Measurements from ENCODE around the gene APOBEC3H.
A peak's percentile ranks its signal among the peaks of the same experiment; 100 is the strongest.

APOBEC3H gene

GRCh38 chr22:39146256-39147101, 49.4 kb downstream of the APOBEC3H start:
- Histone ChIP-seq H3K27me3 (ENCODE audit: low read depth, low read length) (no peaks in the 10 kb centered on the region), H3K9me3 (ENCODE audit: control insufficient read depth in 1 of 2, low read length in 2 of 2) (no peaks in the 10 kb centered on the region), H3K36me3 (ENCODE audit: control insufficient read depth in 1 of 2, insufficient read depth in 2 of 2, low read length in 2 of 2) (peaks cover 5% of the 10 kb centered on the region in 2 donors), H3K4me1 (ENCODE audit: control insufficient read depth in 1 of 2, insufficient read depth in 2 of 2, low read length in 2 of 2) (peaks cover 23 to 71% of the 10 kb centered on the region in 2 donors), H3K4me3 (ENCODE audit: low read depth in 1 of 2, low read length in 2 of 2) (peak overlapping the region; percentile 56 to 92), H3K27ac (ENCODE audit: low read length) (peak overlapping the region; percentile 78)

GRCh38 chr22:39147335-39148025, 50.4 kb downstream of the APOBEC3H start:
- Histone ChIP-seq H3K27me3 (ENCODE audit: low read depth, low read length) (no peaks in the 10 kb centered on the region), H3K4me3 (ENCODE audit: low read depth in 1 of 2, low read length in 2 of 2) (no peak overlapping the region), H3K9me3 (ENCODE audit: control insufficient read depth in 1 of 2, low read length in 2 of 2) (no peaks in the 10 kb centered on the region), H3K4me1 (ENCODE audit: control insufficient read depth in 1 of 2, insufficient read depth in 2 of 2, low read length in 2 of 2) (peaks cover 23 to 72% of the 10 kb centered on the region in 2 donors), H3K36me3 (ENCODE audit: control insufficient read depth in 1 of 2, insufficient read depth in 2 of 2, low read length in 2 of 2) (peaks cover 5% of the 10 kb centered on the region in 2 donors), H3K27ac (ENCODE audit: low read length) (peak overlapping the region; percentile 51)

DNA sequence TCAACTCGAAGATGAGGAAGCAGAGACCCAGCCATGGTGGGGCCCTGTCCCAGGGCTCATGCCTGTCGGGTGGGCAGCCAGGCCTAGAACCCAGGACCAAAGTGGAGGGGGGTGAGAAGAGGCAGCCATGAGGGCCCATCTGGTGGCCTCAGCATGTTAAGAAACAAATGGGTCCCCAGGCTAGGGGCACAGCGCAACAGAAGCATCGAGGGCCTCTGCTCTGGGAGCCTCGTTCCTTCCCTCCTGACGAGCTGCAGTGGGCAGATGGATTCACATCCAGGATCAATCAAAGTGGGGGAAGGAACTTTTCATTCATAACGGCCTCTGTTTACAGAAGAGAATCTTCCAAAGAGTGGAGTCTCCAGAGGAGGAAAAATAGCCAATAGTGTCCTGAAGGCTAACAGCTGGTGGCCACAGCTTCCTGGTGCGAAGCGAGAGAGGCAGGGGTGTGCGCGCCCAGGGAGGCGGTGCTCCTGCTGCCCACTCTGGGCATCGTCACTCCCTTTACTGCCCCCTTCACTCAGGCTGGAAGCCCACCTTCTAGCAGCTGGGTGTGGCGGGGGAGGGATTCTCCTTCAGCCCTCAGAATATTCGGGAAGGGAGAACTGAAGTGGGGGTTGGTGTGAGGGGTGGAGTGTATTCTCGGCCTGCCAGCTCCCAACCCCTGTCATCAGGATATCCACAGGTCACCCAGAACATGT, 51.1 kb downstream of the APOBEC3H start:
- Histone ChIP-seq H3K4me3 (ENCODE audit: low read depth in 1 of 2, low read length in 2 of 2) (peak overlapping the region in 1 of 2 donors; percentile 30), H3K9me3 (ENCODE audit: control insufficient read depth in 1 of 2, low read length in 2 of 2) (no peaks in the 10 kb centered on the region), H3K27me3 (ENCODE audit: low read depth, low read length) (peaks cover 2% of the 10 kb centered on the region), H3K27ac (ENCODE audit: low read length) (peak overlapping the region; percentile 51), H3K4me1 (ENCODE audit: control insufficient read depth in 1 of 2, insufficient read depth in 2 of 2, low read length in 2 of 2) (peaks cover 23 to 72% of the 10 kb centered on the region in 2 donors), H3K36me3 (ENCODE audit: control insufficient read depth in 1 of 2, insufficient read depth in 2 of 2, low read length in 2 of 2) (peaks cover 5% of the 10 kb centered on the region in 2 donors)

DNA sequence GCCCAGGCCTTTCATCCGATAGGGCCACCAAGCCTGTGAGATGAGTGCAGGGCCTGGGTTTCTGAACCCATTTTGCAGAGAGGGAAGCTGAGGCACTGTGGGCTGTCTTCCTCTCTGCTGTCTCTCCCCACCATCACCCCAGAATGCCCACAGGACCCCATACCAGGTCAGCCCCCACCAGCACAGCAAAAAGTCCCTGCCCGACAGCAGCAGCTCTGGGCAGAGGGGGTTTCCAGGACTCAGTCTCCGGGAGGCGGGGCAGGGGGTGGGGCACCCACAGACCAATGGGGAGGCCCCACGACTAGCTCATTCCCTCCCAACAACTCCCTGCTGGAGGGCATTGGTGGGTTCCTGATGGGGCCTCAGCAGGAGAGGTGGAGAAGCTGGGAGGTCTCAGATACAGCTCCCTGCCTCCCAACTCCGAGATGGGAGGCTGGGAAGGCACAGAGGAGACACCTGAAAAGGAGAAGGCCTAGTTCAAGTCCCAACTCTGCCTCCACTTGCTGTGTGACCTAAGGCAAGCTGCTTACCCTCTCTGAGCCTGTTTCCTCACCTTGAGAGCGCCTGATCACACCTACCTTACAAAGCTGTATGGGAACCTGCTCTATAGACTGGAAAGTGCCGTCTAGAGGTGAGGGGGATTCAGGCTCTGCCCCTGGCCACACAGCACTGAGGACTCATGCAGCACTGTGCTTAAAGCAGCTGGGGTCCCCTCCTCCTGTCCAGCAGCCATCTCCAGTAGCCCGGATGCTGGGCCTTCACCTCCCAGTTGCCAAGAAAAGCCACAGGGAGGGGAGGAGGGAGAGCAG, 51.9 kb downstream of the APOBEC3H start:
- Histone ChIP-seq H3K36me3 (ENCODE audit: control insufficient read depth in 1 of 2, insufficient read depth in 2 of 2, low read length in 2 of 2) (peaks cover 5% of the 10 kb centered on the region in 2 donors), H3K9me3 (ENCODE audit: control insufficient read depth in 1 of 2, low read length in 2 of 2) (no peaks in the 10 kb centered on the region), H3K4me1 (ENCODE audit: control insufficient read depth in 1 of 2, insufficient read depth in 2 of 2, low read length in 2 of 2) (peaks cover 19 to 68% of the 10 kb centered on the region in 2 donors), H3K27me3 (ENCODE audit: low read depth, low read length) (peaks cover 9% of the 10 kb centered on the region), H3K4me3 (ENCODE audit: low read depth in 1 of 2, low read length in 2 of 2) (peak overlapping the region in 1 of 2 donors; percentile 85), H3K27ac (ENCODE audit: low read length) (peak overlapping the region; percentile 53)

DNA sequence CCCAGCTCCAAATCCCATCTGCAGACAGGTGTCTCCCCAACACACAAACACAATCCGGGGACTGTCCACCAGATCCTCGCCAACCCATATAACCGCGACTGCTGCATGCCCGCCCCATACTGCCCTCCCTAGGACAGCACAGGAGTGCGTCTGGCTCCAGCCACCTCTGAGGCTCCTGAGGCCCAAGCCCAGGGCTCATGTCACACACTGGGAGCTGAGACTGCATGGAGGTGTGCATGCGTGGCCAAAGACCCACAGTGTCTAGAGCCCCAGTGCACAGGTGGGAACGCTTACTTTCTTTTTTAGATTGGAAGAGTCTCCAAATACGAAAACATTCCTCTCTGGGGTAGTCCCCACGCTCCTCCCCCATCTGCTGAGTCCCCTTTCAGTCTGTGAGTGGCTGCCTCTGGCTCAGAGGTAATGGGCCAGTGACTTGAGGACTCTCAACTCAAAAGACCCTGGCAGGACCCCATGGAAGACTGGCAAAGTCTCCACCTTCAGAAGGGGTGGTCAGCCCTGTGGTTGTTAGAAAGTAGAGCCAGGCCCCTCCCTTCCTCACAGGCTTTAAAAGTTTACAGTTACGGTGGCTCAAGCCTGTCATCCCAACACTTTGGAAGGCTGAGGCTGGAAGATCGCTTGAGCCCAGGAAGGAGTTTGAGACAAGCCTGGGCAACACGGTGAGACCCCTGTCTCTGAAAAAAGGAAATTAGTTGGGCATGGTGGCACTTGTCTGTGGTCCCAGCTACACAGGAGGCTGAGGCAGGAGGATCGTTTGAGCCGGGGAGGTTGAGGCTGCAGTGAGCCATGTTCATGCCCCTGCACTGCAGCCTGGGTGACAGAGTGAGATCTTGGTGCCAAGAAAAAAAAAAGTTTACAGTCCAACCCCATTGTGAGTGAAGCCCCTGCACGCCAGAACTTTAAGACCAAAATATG, 53.1 kb downstream of the APOBEC3H start:
- Histone ChIP-seq H3K27me3 (ENCODE audit: low read depth, low read length) (peaks cover 9% of the 10 kb centered on the region), H3K9me3 (ENCODE audit: control insufficient read depth in 1 of 2, low read length in 2 of 2) (no peaks in the 10 kb centered on the region), H3K27ac (ENCODE audit: low read length) (no peak overlapping the region), H3K4me1 (ENCODE audit: control insufficient read depth in 1 of 2, insufficient read depth in 2 of 2, low read length in 2 of 2) (peaks cover 18 to 56% of the 10 kb centered on the region in 2 donors), H3K4me3 (ENCODE audit: low read depth in 1 of 2, low read length in 2 of 2) (peak overlapping the region; percentile 1 to 85), H3K36me3 (ENCODE audit: control insufficient read depth in 1 of 2, insufficient read depth in 2 of 2, low read length in 2 of 2) (peaks cover 5% of the 10 kb centered on the region in 2 donors)

DNA sequence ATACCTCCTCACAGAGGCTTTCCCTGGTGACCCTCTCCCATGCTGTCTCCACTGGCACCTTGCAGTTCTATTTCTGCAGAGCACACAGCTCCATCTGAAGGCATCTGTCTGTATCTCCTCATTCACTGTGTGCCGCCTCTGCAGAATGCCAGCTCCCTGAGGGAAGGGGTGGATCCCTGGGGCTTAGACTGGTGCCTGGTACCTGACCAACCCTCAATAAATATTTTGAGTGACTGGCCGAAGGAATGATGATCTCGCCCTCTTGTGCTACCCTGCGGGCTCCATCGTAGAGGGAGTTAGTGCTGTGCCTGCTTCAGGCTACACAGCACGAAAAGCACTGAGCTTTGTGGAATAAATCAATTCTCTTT, 53.8 kb downstream of the APOBEC3H start:
- Histone ChIP-seq H3K36me3 (ENCODE audit: control insufficient read depth in 1 of 2, insufficient read depth in 2 of 2, low read length in 2 of 2) (peaks cover 5% of the 10 kb centered on the region in 2 donors), H3K4me1 (ENCODE audit: control insufficient read depth in 1 of 2, insufficient read depth in 2 of 2, low read length in 2 of 2) (peaks cover 18 to 55% of the 10 kb centered on the region in 2 donors), H3K9me3 (ENCODE audit: control insufficient read depth in 1 of 2, low read length in 2 of 2) (no peaks in the 10 kb centered on the region), H3K27me3 (ENCODE audit: low read depth, low read length) (peaks cover 9% of the 10 kb centered on the region), H3K4me3 (ENCODE audit: low read depth in 1 of 2, low read length in 2 of 2) (peak overlapping the region in 1 of 2 donors; percentile 85), H3K27ac (ENCODE audit: low read length) (peak overlapping the region; percentile 79)

GRCh38 chr22:39151329-39151975, 54.4 kb downstream of the APOBEC3H start:
- H3K4me1 ChIP-seq (ENCODE audit: control insufficient read depth in 1 of 2, insufficient read depth in 2 of 2, low read length in 2 of 2) = peaks cover 14 to 49% of the 10 kb centered on the region in 2 donors
- H3K4me3 ChIP-seq (ENCODE audit: low read depth in 1 of 2, low read length in 2 of 2) = peak overlapping the region; percentile 76 to 85

DNA sequence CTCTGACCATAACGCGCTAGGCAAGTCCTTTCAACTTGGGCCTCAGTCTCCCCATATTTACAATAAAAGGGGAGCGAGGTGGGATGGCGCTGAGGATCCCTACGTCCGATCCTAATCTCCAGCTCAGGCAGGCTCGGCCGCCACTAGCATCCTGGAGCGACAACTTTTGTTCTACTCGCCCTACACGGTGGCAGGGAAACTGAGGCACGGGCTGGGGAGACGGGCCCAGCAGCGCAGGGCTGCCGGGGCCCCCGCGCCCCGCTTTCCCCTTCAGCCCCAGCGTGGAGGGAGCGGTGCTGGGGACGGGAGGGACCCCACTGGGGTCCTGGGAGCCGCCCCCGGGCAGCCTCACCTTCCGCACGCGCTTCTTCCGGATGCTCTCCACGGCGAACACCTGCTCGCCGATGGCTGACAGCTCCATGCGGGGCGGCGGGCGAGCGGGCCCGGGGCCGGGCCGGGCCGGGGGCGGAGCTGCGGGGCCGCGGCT, 55.0 kb downstream of the APOBEC3H start:
- no peaks in the 10 kb centered on the region for H3K9me3 ChIP-seq (ENCODE audit: control insufficient read depth in 1 of 2, low read length in 2 of 2)
- peaks cover 9% of the 10 kb centered on the region for H3K27me3 ChIP-seq (ENCODE audit: low read depth, low read length)
- H3K36me3 ChIP-seq (ENCODE audit: control insufficient read depth in 1 of 2, insufficient read depth in 2 of 2, low read length in 2 of 2) = peaks cover 5% of the 10 kb centered on the region in 2 donors
- peak overlapping the region; percentile 79 for H3K27ac ChIP-seq (ENCODE audit: low read length)
- peaks cover 11 to 44% of the 10 kb centered on the region in 2 donors for H3K4me1 ChIP-seq (ENCODE audit: control insufficient read depth in 1 of 2, insufficient read depth in 2 of 2, low read length in 2 of 2)
- H3K4me3 ChIP-seq (ENCODE audit: low read depth in 1 of 2, low read length in 2 of 2) = peak overlapping the region; percentile 76 to 85

More at GRCh38 chr22:39151329-39151975, 54.4 kb downstream of the APOBEC3H start:
- Histone ChIP-seq H3K27me3 (ENCODE audit: low read depth, low read length) (peaks cover 9% of the 10 kb centered on the region), H3K36me3 (ENCODE audit: control insufficient read depth in 1 of 2, insufficient read depth in 2 of 2, low read length in 2 of 2) (peaks cover 5% of the 10 kb centered on the region in 2 donors), H3K9me3 (ENCODE audit: control insufficient read depth in 1 of 2, low read length in 2 of 2) (no peaks in the 10 kb centered on the region), H3K27ac (ENCODE audit: low read length) (peak overlapping the region; percentile 79)

GRCh38 chr22:39152511-39153219, 55.6 kb downstream of the APOBEC3H start, which contains the start of gene CBX7:
CBX7 (minus strand) TSS chr22:39152680; CDS start chr22:39152444, 236 bp downstream.
- Histone ChIP-seq H3K27ac (ENCODE audit: low read length) (peak within 1 kb of the TSS; percentile 79), H3K36me3 (ENCODE audit: control insufficient read depth in 1 of 2, insufficient read depth in 2 of 2, low read length in 2 of 2) (peaks cover 5% of the 10 kb centered on the region in 2 donors), H3K27me3 (ENCODE audit: low read depth, low read length) (peaks cover 9% of the 10 kb centered on the region), H3K4me3 (ENCODE audit: low read depth in 1 of 2, low read length in 2 of 2) (peak within 1 kb of the TSS; percentile 76 to 85), H3K9me3 (ENCODE audit: control insufficient read depth in 1 of 2, low read length in 2 of 2) (no peaks in the 10 kb centered on the region), H3K4me1 (ENCODE audit: control insufficient read depth in 1 of 2, insufficient read depth in 2 of 2, low read length in 2 of 2) (peaks cover 11 to 39% of the 10 kb centered on the region in 2 donors)

All from muscle layer of duodenum (tissue), 2 donors.